HG03097 (cell line): Measurements from ENCODE around the gene SUGP2.
"Not testable (repeated sequence)": the region's sequence is repeated elsewhere in the genome, so short reads cannot be mapped to it uniquely, and the experiment has no call there.

Source experiments
- ATAC-seq: cut with Tn5 transposase; IDR thresholded peaks from one replicate; pipeline ENCODE4 v1.9.1; 2021; ENCODE audit not compliant: unreplicated experiment, low FRiP score

Gene SUGP2

DNA sequence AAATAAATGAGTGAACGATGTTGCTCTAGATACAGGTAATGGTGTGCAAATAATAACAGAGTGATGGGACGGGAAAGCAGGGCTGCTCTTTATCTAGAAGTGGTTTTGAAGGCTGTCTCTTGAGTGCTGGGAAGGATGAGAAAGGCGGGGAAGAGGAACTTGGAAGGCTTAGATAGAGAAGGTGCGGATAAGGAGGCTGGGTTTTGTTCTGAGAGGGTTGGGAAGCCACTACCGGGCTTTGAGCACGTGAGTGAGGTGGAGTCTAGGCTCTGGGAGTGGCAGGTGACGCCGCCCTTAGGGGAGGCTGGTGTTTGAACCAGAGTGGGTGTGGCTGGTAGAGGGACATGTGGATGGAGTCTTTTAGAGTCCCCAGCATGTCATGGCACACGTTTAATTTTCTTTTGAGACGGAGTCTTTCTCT, 897 bp upstream of the SUGP2 start:
- ATAC-seq, result no peak

DNA sequence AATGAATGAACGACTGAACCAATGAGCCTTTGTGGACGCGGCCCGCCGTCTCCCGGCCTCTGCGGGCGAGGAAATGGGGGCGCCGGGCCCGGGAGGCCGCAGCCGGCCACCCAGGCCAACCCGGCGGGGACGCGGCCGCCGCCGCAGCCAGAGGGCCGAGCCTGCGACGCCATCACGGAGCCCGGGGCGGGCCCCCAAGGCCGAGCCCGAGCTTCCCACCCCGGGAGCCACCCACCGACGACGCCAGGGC, 216 bp downstream of the SUGP2 start:
- ATAC-seq, result no peak

DNA sequence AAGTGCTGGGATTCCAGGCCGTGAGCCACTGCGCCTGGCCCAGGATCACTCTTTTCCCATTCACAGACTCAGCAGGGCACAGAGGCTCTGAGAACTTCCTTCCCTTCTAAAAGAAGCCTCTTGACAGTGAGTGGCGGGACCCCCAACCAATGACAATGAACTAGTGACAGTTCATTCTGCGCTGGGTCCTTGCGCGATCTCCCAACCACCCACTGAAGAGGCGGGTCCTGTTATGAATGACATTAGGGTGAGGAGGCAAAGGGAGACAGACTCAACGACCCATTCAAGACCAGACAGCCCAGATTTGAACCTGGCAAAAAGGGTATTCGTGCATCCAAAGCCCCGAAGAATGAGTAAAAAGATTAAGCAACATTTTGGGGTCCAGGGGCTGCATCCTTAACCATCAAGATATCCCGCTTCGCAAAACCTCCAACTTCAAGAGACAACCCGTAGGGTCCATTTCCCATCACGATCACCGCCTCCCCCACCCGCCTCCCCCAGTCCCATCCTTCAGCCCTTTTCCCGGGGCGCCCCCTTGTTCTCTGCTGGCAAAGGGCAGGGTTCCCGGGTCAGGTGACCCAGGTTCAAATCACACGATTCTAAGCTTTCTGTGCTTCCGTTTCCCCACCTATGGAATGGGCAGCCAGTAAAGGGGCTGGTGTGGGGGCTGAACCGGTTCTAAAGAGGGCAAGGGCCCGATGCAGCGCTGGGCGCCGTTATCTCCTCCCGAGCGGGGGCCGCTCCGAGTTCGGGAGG, 719 bp downstream of the SUGP2 start:
- peak; percentile 44 for ATAC-seq

DNA sequence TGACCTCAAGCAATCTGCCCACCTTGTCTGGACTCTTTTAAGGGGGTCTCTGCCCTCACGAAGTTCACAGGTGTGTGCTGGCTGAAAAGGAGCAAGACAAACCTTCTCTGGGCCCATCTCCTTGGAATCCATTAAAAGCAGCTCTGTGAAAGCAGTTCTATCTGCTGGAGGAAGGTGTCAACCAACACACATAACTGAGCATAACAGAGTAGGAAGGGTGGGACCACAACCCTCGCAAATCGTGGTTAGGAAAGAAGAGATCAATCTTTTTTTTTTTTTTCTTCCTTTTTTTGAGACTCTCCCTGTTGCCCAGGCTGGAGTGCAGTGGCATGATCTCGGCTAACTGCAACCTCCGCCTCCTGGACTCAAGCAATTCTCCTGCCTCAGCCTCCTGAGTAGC, 1.4 kb downstream of the SUGP2 start:
- no peak for ATAC-seq

DNA sequence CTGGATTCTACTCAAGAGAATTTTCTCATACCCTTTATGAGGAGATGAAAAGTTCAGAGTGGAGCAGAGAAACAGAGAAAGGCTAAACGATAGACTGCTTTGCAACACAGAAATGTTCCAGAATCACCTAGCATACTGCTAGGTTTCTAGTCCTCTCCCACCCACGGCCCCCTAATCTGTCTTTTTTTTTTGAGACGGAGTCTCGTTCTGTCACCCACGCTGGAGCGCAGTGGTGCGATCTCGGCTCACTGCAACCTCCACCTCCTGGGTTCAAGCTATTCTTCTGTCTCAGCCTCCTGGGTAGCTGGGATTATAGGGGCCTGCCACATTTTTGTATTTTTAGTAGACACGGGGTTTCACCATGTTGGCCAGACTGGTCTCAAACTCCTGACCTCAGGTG, 4.8 kb downstream of the SUGP2 start:
- no peak for ATAC-seq

DNA sequence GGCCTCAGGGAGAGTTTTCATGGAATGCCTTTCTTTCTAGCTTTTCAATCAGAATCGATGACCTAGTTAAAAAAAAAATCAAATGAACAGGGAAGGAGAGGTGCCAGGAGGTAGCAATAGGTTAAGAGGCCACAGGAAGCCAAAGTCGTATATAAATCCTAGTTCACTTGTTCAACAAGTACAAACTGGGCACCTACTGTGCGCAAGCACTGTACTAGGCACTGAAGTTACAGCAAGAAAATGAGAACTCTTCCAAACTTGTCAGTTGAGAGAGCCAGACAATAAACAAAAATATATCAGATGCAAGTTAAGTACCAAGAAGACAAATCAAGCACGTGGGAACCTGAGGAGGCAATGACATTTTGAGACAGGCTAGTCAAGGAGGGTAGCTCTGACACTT, 6.1 kb downstream of the SUGP2 start:
- no peak for ATAC-seq

DNA sequence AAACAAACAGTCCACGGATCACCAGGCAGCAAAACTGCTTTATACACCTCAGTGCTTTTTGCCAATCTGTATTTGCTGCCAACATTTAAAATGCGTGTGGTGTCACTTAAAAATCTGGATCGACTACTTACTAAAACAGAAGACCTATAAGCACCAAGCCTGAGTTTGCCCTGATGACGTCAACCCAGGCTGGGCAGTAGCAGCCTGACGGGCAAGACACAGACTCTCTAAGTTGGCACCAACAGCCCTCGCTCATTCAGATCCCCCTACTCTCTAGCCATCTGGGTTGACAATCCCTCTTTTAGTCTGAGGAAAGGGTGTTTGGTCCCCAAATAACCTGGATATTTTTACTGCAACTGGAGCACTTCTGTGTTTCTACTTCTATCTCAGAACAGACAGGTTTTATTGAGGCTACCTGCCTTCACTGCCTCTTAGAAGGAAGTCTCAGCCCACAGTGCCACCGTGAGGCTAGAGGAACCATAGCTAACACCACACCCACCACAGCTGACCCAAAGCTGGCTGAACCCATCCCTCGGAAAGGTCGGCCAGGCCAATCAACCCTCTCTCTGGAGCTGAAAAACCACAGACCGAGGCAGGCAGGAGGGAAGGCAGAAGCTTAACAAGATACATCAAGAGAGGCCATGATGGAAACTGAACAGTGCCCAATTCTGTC, 6.9 kb downstream of the SUGP2 start:
- no peak for ATAC-seq

DNA sequence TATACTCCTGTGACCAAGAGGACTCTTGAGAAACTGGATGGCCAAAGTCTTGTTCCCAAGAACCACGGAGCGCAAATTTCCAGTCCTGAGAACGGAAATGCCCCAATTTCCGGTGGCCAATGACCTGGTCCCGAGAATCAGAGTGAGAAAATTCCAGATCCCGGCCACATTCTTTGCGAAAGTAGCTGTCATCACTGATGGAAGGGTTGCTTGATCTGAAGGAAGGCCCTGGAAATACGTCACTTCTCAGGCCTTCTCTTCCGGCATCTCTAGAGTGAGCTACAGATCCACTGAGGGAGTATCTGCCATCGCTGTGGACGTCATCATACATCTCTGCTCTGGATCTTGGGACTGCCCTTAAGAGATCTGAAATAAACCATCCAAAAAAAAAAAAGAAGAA, 7.5 kb downstream of the SUGP2 start:
- ATAC-seq, result no peak

DNA sequence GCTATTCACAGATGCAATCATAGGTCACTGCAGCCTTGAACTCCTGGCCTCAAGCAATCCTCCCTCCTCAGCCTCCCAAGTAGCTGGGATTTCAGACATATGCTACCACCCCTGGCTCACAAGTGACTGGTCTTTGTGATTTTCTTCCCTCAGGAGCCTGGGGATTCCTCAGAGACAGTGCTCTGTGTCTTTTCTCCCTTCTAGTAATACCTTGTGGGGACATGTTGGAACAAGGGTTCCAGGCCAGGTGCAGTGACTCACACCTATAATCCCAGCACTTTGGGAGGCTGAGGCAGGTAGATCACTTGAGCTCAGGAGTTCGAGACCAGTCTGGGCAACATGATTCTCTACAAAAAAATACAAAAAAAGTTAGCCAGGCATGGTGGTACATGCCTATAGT, 9.9 kb downstream of the SUGP2 start:
- ATAC-seq, result not testable (repeated sequence)

DNA sequence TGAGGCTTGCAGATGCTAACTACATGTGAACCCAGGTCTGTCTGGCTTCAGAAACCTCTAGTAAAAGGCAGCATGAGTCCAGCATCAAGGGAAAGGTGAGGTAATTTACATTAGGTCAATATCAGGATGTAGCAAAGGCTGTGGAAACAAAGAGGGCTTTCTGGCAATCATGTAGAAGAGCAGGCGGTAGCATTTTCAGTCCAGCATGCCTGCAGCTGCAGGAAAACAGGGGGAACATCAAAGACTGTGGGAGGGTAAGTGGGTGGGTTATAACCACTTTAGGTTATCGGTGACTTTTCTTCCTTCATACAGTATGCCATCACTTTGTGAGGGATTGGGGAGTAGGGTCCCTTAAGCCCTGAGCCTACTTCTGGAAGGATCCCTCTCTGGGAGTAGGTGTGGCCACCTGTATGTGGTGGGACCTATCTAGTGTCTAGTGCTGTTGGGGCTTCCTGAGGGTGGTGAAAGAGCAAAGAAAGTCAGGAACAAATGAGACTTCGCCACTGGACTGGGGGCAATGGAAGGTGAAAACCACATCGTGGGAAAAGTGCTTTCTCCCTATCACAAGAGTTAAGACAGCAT, 10.8 kb downstream of the SUGP2 start:
- no peak for ATAC-seq

DNA sequence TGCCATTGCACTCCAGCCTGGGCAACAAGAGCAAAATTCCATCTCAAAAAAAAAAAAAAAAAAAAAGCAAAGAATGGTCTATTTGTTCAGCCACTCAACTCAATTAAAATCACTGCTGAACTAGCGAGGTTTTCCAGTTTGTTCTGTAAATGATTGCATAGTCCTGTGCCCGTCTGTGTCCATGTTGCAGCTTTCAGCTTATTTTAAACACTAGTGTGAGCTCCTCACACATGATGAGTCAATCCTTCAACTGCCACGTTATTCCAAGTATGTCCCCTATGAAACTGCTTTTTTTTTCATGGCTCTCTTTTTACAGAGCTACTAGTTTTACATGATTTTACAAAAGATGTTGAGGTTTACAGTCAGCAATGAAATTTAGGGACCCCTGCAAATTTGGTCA, 12.2 kb downstream of the SUGP2 start:
- no peak for ATAC-seq

DNA sequence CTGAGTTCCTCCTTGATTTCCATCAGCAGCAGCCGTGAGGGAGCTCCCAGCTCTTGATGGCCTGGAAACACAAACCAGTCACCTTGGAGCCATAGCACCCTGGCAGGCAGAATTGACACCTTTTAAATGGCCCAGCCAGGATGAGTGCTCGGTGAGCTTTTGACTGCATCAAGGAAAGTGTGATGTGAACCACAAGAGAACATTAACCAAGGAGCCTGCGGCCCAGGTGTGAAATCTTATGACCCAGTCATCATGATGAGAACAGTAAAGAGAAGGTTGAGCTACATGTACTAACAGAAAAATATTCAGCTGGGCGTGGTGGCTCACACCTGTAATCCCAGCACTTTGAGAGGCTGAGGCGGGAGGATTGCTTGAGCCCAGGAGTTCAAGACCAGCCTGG, 22.8 kb downstream of the SUGP2 start:
- ATAC-seq, result no peak

DNA sequence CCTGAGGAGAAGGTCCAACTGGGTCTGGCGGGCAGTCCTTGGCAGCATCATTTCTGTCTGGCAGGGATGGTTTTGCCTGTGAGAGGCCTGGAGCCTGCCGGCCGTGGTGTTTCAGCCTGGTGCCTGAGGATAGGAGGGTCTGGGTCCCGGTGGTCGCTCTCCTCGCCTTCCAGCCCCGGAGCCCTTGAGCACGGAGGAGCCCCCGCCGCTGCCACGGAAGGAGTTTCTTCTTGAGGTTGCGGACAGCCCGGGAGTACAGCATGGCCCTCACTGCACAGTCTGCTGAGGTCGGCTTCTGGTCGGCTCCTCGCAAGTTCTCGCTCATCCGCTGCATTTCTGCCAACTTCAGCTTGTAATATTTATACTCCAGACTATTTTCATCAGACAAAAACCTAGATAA, 23.4 kb downstream of the SUGP2 start:
- ATAC-seq, result no peak

DNA sequence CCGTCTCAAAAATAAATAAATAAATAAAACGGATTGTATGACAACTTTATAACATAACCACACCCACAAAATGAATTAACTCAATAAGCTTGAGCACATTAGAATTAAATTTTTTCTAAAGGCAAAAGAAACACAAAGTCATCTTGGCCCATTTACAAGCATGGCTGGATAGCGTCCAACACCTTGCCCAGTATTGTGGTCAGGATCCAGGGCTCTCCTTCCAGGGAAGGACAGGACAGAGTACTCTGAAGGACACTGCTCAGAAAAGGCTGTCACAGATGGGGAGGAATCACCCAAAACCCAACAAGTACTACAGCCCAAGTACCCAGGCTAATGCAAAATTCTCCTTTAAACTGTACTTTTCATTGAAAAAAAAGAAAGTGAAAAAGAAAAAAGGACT, 27.1 kb downstream of the SUGP2 start:
- ATAC-seq, result no peak

DNA sequence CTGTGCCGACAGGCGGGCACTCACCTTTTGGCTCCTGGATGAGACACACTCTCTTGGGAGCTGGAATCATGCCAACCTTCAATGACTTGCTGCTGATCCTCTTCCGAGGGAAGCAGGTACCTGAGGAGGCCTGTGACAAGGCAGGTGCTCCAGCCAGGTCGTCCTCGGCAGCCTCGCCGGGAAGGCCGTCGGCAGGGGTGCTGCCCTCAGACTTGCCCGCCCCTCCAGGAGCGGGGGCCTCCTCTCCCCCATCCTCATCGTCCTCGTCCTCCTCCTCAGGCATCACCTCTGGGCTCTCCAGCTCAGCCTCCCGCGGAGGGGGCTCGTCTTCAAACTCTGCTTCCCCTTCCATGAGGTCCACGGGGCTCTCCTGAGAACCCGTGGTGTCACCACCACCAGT, 29.2 kb downstream of the SUGP2 start:
- ATAC-seq, result no peak

DNA sequence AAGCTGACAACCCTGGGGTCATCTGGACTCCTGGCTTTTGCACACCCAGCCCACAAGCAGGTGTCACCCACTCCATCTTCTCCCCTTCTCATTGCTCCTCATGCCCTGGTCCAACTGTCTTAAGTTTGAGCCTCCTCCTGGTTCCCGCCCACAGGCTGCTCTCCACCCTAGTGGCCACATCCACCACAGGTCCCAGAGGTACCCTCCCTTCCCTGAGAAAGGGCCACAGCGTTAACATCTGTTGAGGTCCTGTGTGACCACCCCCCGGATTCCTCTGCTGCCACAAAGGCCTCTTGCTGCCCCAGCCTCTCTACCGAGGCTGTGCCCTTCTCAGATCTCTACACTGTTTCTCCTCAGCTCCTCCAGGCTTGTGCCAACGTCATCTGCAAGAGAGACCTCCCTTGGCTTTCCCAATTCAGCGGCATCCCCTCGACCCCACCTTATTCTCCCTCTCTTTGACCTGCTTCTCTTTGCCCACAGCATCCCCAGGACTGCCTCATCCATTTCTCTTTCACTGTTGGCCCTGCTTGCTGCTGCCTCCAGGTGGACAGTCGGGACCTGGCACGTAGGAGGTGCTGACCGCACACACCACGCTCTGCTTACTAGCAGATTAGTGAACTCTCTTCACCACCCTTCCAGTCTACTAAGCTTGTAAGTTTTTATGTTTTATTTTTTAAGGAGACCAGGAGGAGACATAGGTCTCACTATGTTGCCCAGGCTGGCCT, 33.3 kb downstream of the SUGP2 start:
- ATAC-seq, result no peak

DNA sequence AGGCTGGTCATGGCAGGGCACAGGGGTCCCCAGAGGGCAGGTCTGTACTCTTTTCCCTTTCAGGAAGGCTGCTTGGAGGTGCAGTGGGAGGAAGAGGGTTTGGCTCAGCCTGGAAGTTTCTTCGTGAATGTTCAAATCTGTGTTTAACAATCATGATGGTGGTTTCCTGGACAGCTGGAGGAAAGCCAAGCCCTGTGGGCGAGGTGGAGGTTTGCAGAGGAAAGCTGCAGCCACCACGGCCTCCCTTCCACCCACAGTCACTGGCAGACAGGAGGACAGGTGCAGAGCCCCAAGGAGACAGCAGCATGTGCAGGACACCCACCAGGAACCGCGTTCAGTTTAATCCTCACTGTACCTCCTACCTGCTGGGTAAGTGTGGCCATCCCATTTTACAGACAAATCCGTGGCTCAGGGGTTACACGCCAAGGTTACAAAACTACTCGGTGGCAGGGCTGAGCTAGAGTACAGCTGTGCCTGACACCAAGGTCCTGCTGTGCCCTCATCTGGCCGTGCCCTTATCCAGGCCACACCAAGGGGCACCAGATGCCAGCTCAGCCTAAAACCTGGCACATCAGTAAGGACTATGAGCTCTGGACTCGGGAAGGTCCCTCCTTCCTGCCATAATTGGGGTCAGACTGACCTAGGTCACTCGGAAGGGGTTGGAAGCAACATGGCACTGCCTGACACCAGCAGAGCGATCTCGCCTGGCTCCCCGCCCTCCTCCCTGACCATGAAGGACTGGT, 34.1 kb downstream of the SUGP2 start:
- no peak for ATAC-seq

DNA sequence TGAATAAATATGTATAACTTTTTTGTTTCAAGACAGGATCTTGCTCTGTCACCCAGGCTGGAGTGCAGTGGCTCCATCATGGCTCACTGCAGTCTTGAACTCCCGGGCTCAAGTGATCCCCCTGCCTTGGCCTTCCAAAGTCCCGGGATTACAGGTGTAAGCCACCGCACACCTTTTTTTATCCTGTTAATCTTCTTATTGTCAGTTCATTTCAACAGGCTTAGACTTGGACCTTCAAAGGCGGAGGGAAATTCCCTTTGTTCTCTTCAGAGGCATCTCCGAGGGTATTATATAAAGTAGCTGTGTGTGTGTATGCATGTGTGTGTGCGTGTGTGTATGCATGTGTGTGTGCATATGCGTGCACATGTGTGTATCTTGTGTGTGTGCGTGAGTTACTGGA, 35.0 kb downstream of the SUGP2 start:
- ATAC-seq, result no peak

DNA sequence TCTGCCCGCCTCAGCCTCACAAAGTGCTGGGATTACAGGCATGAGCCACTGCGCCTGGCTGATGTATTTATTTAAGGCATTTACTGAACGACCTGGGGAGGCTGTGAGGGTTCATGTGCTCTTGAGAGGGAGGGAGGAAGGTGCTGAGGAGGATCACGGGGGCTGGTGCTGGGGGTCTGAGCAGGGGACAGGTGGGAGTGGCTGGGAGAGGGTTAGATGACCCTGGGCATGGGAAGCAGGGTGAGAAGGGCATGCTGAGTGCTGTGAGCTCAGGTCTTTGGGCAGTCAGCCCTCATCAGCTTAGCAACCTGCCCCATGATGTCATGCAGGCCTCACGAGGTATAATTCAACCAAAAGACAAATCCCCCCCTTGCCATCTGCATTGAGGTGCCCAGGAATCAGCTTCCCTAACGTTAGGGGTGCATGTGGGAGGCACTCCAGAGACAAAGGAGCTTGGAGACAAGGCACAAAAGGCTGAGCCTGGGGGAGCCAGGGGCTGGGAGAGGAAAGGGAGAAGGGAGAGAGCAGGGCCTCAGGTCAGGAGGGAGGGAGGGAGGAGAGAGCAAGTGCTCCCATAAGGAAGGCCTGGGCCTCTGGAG, 36.4 kb downstream of the SUGP2 start:
- no peak for ATAC-seq

DNA sequence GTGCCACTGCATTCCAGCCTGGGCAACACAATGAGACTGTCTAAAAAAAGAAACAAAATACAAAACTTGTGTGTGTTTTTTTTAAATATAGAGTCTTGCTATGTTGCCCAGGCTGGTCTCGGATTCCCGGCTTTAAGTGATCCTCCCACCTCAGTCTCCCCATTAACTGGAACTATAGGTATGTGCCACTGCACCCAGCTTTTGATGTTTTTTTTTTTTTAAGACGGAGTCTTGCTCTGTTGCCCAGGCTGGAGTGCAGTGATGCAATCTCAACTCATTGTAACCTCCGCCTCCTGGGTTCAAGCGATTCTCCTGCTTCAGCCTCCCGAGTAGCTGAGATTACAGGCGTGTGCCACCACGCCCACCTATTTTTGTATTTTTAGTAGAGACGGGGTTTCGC, 37.0 kb downstream of the SUGP2 start:
- ATAC-seq, result no peak

DNA sequence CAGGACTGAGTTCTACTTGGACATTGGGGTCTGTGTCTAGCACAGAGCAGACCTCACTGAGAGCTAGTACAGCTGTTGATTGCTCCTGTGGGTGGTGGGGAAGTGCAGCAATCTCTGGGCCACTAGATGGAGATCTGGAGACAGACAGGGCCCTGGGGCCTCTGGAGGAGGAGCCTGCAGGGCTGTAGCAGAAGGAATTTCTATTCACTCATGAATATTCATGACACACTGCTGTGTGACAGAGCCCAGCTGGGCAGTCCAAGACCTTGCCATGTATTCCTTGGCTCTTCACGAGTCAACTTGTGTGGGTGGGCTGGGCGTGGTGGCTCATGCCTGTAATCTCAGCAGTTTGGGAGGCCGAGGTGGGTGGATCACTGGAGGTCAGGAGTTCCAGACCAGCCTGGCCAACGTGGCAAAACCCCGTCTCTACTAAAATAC, 37.5 kb downstream of the SUGP2 start:
- no peak for ATAC-seq
